Ishikawa (cell line): Measurements from ENCODE around the gene C19orf67.

Experiments
- CEBPB ChIP-seq: IDR thresholded peaks from 2 replicates; pipeline ENCODE4 v1.6.1; 2012
- CREB1 ChIP-seq: IDR thresholded peaks from 2 replicates; pipeline ENCODE4 v1.6.1; 2012; ENCODE audit warnings: low read depth
- EGR1 ChIP-seq: IDR thresholded peaks from 2 replicates; pipeline ENCODE4 v1.6.1; 2012
- EP300 ChIP-seq: IDR thresholded peaks from 2 replicates; pipeline ENCODE4 v1.6.1; 2012; ENCODE audit warnings: borderline replicate concordance
- FOXM1 ChIP-seq: IDR thresholded peaks from 2 replicates; pipeline ENCODE4 v1.6.1; 2012; ENCODE audit warnings: low read depth, borderline replicate concordance
- NFIC ChIP-seq: IDR thresholded peaks from 2 replicates; pipeline ENCODE4 v1.6.1; 2012
- RAD21 ChIP-seq: IDR thresholded peaks from 2 replicates; pipeline ENCODE4 v1.6.1; 2012; ENCODE audit warnings: low read depth
- REST ChIP-seq: IDR thresholded peaks from 2 replicates; pipeline ENCODE4 v1.6.1; 2012; ENCODE audit warnings: low read depth, mild to moderate bottlenecking
- TAF1 ChIP-seq: IDR thresholded peaks from 2 replicates; pipeline ENCODE4 v1.6.1; 2012; ENCODE audit warnings: low read depth, mild to moderate bottlenecking
- TCF12 ChIP-seq: IDR thresholded peaks from 2 replicates; pipeline ENCODE4 v1.6.1; 2012; ENCODE audit warnings: low read depth
- TEAD4 ChIP-seq: IDR thresholded peaks from 2 replicates; pipeline ENCODE4 v1.6.1; 2012
- USF1 ChIP-seq: IDR thresholded peaks from 2 replicates; pipeline ENCODE4 v1.6.1; 2012
- YY1 ChIP-seq: IDR thresholded peaks from 2 replicates; pipeline ENCODE4 v1.6.1; 2012; ENCODE audit warnings: low read depth
- ZBTB7A ChIP-seq: IDR thresholded peaks from 2 replicates; pipeline ENCODE4 v1.6.1; 2012; ENCODE audit warnings: low read depth
- TF ChIP-seq, protein P1 (sequence below): IDR thresholded peaks from 2 replicates; pipeline ENCODE4 v1.6.1; 2012

C19orf67 gene

DNA sequence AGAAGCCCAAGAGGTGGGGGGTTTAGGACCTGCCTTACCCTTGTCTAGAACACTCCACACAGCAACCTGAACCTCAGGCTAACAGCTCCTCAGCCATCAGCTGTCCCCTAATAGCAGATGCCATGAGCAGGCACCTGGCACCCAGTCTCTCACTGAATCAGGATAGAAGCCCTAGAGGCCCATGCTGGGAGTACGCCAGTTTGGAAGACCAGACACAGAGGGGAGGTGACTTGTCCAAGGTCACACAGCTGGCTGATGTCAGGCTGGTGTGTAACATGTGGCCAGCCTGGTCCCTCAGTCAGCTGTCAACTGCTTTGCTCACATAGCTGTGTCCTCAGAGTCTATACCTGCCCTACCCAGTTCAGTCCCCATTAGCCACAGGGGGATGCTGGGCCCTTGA, 17.7 kb upstream of the C19orf67 start:
- no peak for TF ChIP-seq YY1
- no peak for TF ChIP-seq FOXM1
- no peak for TF ChIP-seq TAF1
- TF ChIP-seq, protein P1, sequence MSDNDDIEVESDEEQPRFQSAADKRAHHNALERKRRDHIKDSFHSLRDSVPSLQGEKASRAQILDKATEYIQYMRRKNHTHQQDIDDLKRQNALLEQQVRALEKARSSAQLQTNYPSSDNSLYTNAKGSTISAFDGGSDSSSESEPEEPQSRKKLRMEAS: no peak
- no peak for TF ChIP-seq REST
- no peak for TF ChIP-seq TEAD4
- no peak for TF ChIP-seq CEBPB
- TF ChIP-seq EGR1: no peak
- no peak for TF ChIP-seq NFIC

DNA sequence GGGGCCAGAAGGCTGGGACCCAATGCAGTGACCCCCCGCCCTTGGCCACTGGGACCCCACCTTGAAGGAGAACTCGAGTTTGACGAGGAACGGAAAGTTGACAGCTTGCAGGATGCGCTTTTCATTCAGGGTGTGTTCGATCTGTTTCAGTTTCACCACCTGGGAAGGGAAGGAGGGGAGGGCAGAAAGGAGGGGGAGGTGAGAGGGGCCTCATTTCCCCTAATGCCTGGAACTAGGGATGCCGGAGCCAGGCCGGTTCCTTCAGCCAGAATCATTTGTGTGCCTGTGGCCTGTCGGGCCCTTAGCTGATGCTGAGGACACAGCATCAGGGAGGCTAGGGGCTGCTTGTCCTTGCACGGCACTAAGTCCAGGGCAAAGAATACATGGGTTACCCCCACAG, 17.2 kb upstream of the C19orf67 start:
- TF ChIP-seq RAD21: no peak

GRCh38 chr19:14102102-14102696, 16.6 kb upstream of the C19orf67 start:
- no peak for TF ChIP-seq EP300
- TF ChIP-seq CEBPB: no peak
- TF ChIP-seq TCF12: no peak
- TF ChIP-seq NFIC: no peak
- no peak for TF ChIP-seq TAF1
- no peak for TF ChIP-seq USF1
- TF ChIP-seq, protein P1: no peak
- TF ChIP-seq CREB1: no peak
- TF ChIP-seq TEAD4: no peak
- no peak for TF ChIP-seq ZBTB7A
- TF ChIP-seq YY1: no peak
- no peak for TF ChIP-seq RAD21
- no peak for TF ChIP-seq EGR1
- no peak for TF ChIP-seq REST
- no peak for TF ChIP-seq FOXM1

GRCh38 chr19:14101003-14101545, 15.5 kb upstream of the C19orf67 start:
- TF ChIP-seq EGR1 (no peak), RAD21 (no peak), CREB1 (no peak), USF1 (no peak)

- TF ChIP-seq CREB1: no peak
- no peak for TF ChIP-seq NFIC
- no peak for TF ChIP-seq YY1
- TF ChIP-seq RAD21: peak; percentile 6; the same call in 1 of the 2 replicates
Observed at GRCh38 chr19:14097532-14098151, 12.1 kb upstream of the C19orf67 start.

DNA sequence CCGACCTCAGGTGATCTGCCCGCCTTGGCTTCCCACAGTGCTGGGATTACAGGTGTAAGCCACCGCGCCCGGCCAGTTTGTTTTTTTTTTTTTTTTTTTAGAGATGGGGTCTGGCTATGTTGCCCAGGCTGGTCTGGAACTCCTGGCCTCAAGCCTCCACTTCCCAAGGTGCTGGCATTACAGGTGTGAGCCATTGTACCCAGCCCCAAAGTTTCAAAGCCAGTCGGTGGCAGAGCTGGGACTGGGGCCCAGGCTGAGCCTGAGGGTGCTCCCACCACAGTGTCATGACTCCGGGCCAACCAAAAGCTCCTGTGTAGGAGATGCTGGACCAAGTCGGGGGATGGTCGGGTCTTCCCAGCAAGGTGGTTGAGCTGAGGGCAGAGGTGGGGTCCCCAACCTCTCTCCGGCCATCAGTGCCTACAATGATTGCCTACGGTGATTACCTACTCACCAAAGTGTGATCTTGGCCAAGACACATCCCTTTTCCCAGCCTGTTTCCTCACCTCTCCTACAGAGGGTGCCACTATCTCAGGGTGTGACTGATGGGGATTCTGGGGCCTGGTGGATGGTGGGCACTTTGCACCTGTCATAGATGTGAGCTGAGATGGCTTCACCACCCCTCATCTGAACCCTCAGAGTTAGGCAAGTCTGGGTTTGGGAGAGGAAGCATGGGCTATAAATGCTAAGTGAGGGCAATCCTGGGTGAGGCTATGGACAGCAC, 10.8 kb upstream of the C19orf67 start:
- TF ChIP-seq RAD21 (peak; percentile 19; the same call in 1 of the 2 replicates), TCF12 (no peak)

DNA sequence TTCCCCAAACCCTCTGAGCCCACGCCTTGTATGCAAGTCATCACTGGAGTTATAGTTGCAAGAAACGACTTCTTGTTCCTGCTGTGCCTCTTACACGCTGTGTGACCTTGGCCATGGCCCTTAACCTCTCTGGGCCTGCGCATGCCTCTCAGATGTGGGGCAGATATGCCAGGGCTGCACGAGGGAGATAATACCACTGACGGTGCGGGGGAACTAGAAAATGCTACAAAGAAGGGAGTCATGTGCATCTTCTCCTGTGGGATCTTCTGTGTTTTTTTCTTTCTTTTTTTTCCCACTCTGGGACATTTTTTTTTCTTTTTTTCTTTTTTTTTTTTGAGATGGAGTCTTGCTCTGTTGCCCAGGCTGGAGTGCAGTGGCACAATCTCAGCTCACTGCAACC, 9.3 kb upstream of the C19orf67 start:
- TF ChIP-seq YY1 (no peak), TAF1 (no peak), CREB1 (no peak), REST (no peak), CEBPB (no peak), NFIC (no peak), TCF12 (no peak), FOXM1 (no peak), EGR1 (no peak), EP300 (no peak), RAD21 (no peak), USF1 (no peak), ZBTB7A (no peak), TEAD4 (no peak)
- TF ChIP-seq, protein P1: no peak
